AG09319 (cell line): Measurements from ENCODE around the gene SEMA5B.

ENCODE experiments used
- DNase-seq: peaks from one replicate; pipeline ENCODE4 v3.0.0-alpha.2; 2010; ENCODE audit warnings: low read depth; ENCODE audit errors: extremely low read depth
- CTCF ChIP-seq: IDR thresholded peaks from 2 replicates; pipeline ENCODE4 v1.5.1; 2011; ENCODE audit warnings: low read depth, mild to moderate bottlenecking, inconsistent platforms, low read length, moderate library complexity

Gene SEMA5B

DNA sequence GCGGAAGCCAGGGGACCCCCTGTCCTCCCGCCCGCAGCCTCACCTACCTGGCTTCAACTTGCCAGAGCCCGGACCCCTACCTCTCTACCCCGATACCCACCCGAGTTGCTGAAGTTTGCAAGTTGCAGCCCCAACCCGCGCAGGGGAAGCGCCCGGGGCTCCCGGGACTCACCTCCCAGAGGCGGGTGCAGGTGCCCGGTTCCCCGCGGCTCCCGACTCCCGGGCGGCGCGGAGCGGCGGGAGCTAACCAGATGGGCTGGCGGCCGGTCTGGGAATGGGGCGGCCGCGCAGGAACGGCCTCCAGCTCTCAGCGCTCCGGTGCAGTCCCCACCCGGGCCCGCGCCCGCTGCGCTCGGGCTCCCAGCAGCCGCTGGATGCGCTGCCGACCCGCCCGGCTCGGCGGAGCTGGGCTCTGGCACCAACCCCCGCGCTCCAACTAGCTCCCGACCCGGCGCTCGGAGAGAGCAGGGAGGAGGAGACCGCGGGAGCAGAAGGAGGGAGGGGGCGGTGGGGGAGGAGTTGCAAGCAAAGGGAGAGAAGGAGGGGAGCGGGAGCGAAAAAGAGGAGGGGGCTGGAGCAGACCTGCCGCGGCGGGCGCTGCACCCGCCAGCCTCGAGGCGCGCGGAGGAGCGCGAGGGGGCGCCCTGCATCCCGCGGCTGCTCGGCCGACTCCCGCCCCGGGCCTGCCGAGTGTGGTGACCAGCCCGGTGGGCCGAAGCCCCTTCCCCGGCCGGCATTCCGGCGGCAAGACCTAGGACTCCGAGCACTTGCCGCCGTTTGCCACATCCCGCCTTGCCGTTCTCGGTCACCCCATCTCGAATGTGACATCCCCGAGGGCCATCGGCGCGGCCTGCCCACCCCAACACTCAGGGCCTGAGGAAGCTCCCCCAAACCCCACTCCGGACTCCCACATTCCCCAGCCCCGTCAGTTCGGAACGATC lies at the start of gene SEMA5B:
TSS of gene SEMA5B (minus strand) at position 472 of the 941 bp plus-strand sequence. CDS start 66,500 bp downstream, outside the sequence.
- no peak for DNase-seq
- TF ChIP-seq CTCF = peak; percentile 10; the same call in 1 of the 2 replicates

- no peak for DNase-seq
- no peak for TF ChIP-seq CTCF
Measured at GRCh38 chr3:123076496-123077418, 49.2 kb upstream of the SEMA5B start.

GRCh38 chr3:123076112-123076495 lies 48.5 kb upstream of the SEMA5B start:
- no peak for DNase-seq
- TF ChIP-seq CTCF = no peak

- DNase-seq = no peak
- TF ChIP-seq CTCF = no peak
Measured at GRCh38 chr3:123075359-123075758, 47.8 kb upstream of the SEMA5B start.

GRCh38 chr3:123072564-123072963 lies 45.0 kb upstream of the SEMA5B start:
- TF ChIP-seq CTCF = no peak
- DNase-seq = no peak

GRCh38 chr3:123072152-123072551 lies 44.6 kb upstream of the SEMA5B start:
- no peak for TF ChIP-seq CTCF
- DNase-seq = no peak

- no peak for DNase-seq
- no peak for TF ChIP-seq CTCF
Measured at GRCh38 chr3:123071581-123071980, 44.0 kb upstream of the SEMA5B start.
